GM21515 (cell line): ENCODE data around the gene PLA2G4B.

Experiments
- ATAC-seq: cut with Tn5 transposase; IDR thresholded peaks from one replicate; pipeline ENCODE4 v1.9.1; 2021; ENCODE audit not compliant: unreplicated experiment

PLA2G4B gene

DNA sequence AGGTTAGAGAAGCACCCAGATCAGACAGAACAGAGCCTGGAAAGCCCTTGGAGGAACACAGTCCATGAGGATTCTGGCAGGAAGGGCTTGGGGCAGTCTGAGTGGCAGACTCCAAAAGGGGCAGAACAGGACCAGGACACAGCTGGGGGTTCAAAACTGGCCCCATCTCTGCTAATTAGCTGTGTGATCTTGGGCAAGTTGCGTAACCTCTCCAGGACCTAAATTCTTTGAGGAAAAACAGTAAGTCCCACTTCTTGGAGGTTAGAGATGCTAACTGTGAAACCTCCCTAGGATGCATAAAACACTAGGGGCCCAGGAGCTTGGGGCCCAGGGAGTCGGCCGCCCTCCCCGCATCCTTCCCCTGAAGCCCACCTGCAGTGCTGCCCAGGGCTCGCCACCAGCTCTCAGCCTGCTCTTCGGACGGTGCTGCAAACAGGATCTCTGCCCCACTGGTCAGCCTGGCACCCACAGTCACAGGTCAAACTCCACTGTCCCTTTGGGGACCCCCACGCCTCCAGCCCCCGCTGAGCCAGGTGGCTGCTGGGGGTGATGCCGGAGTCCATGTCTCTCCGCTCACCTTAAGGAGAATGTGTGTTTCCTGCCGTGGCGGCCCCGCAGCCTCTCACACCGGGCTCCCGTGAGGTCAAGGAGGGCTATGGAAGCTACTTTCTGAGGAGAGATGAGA is 12.0 kb downstream of the PLA2G4B start:
- ATAC-seq = no peak

DNA sequence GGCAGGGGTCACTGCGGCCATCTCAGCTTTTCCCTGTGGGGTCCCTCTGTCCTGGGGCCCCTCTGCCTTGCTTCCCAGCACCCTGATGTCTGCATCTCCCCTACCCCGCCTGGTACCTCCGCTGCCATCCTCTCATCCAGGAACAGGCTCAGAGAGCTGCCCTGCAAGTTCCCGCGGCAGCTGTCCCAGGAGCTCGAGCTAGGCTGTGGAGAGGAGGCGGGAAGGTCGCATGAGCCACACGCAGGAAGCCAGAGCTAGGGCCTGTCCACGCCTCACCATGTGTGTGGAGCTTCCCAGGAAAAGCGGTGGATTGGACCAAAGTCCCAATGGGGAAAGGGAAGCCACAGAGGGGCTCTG is 12.5 kb downstream of the PLA2G4B start:
- no peak for ATAC-seq

DNA sequence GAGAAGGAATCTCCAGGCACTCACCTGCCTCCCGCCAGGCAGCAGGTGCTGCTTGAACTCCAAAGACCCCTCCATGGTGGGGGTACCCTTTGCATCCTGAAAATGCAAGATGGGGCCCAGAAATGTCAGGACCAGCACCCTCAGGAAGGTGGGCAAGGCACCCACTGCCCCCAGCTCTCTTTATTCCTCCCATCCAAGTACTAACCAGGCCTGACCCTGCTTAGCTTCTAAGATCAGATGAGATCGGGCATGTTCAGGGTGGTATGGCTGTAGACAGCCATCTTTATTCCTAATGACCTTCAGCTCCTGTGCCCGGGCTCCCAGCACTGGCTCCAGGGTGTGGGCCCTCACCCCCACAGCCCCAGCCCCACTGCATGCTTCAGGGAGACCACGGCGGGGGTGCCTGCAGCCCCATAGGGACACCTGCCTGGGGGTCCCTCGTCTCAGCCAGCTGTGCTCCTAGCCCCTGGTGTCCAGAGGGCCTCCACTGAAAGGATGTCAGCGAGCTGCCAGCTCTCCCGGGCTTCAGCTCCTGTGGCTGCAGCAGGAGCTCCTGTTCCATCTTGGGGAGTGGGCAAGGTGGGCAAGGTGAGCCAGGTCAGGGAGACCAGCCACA is 13.2 kb downstream of the PLA2G4B start:
- no peak for ATAC-seq

DNA sequence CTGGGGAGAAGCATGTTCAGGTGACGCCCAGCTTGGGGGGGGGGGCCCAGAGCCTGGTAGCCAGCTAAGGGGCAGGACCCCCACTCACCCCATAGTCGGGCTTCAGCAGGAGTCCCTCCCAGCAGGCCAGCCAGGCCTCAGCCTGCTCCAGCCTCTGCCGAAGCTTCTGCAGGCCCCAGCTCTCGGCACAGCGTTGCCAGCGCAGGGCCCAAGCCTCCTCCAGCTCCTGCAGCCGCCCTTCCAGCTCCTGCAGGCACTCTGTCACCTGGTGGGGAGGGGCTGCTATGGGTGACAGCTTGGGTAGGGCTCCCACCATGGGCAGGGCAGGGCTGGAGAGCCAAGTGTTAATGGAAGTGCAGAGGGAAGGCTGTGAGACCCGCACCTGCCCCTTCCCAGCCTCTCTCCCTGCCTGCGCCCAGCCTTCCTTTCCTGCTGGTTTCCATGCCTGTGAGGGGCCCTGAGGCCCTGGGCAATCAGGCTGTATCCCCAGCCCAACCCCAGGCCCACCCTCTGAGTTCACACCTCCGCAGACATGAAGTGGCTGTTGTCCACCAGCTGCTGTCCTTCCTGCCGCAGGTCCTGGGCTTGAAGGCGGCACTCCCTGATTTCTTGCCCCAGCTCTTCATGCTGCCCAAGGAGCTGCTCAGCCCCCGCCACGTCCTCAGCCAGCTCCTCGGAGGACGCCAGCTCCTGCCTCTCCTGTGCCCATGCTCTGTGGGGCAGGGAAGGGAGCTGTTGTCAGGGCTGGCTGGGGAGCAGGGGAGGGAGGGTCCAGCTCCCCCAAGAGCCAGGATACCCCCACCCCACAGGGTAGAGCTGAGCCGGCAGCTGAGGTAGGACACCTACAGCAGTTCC is 14.3 kb downstream of the PLA2G4B start:
- ATAC-seq = no peak

DNA sequence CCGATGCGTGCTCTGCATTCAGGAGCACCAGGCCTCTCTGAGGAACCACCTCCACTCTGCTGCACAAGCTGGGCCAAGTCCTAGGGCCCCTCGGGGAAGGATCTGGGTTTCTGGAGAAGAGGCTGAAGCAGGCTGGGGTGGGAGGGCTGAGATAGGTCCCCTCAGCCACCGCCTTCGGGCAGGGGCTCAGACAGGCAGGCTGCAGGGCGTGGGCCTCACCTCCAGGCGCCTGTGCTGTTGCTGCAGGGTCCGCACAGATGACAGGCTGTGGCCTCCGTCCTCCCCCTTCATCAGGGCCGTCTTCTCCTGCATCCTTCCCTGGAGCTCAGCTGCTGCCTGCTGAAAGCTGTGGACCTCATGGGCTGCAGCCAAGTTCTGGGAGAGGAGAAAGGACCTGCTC is 15.2 kb downstream of the PLA2G4B start:
- ATAC-seq = no peak

DNA sequence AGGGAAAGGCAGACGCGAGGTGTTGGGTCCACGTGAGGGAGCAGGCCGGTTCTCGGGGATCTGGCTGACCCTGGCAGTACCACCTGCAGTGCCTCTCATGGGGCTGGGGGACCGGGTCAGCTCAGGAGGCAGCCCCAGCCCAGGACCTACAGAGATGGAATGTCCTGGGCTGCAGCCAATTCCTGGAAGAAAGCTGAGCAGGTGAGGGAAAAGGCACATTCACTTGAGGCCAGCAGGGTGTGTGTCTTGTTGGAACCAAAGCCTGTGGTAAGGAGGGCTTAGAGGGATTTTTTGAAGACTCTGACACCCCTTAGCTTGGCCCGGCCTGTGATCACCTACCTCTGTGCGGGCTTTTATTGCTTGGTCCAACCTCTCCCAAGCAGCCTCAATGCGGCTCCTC is 15.8 kb downstream of the PLA2G4B start:
- no peak for ATAC-seq

DNA sequence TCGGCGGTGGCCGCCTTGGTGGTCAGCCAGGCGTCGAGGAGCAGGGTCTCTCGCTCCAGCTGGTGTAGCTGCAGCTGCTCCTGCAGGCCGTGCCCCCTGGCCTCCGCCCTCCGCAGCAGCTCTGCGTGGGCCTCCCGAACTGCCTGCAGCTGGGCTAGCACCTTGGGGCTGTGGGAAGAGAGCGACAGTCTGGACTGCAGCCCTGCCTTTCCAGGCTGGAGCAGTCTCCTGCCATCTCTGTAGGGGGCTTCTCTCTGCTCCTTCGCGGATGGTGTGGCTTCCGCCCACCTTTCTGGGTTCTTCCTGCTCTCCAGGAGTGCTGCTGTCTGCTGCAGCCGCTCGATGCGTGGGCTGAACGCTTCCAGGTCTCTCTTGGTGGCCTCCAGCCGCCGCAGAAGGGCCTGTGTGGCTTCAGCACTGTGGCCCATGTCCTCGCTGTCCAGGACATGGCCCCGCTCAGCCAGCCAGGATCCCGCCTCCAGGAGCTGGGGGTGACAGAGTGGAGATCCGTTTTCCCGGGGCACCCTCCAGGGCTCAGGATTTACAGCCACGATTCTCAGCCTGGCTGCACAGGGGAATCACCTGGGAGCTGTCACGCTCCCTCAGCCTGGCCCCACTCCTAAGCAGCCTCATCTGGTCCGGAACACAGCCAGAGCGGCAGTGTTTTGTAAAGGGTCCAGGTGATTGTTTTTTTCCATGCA is 16.8 kb downstream of the PLA2G4B start:
- no peak for ATAC-seq

DNA sequence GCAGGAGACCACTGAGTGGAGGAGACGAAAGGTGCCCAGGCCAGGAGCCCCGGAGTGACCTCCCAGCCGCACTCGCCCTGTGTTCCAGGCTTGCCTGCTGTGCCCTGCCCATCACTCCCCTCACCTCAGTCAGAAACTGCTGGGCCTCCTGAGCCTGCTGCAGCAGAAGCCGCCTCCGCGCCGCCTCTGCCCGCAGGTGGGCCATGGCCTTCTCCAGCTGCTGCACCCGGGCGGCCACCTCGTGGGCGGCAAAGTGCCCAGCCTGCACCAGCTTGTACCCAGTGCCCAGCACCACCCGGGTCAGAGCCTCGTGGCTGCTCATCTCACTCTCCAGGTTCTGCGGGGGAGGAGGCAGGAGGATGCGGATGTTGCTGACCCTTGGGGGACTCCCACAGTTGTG is 17.6 kb downstream of the PLA2G4B start:
- no peak for ATAC-seq

DNA sequence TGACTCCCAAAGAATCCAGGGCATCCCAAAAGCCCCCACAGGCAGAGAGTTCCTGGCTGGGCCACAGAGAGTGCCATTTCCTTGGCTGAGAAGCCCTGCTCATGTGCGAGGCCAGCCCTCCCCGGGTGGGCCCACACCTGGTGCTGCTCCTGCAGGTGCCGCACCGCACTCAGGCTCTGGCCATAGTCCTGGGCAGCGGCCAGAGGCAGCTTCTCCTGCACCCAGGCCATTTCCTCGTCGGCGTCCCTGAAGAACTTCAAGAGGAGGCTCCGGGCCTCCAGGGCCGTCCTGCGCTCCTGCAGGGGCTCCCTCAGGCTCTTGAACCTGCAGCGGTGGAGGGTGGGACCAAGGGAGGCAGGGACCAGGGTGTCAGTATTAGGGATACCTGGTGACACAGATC is 18.1 kb downstream of the PLA2G4B start:
- ATAC-seq = no peak

DNA sequence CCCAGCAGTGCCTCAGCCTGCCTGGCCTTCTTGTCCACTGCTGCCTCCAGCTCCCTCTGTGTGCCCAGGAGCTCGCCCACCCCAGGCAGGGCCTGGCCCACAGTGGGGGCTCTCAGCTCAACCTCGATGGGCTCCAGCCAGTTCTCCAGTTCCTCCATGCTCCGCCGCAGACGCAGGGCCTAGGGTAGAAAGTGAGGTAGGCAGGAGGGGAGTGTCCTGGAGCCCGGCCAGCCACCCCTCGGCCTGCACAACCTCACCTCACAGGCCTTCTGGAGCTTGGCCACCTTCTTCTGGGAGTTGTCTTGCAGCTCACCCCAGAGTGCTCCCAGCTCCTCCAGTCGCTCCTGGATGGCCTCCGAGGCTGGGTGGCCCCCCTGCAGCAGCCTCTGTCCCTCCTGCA is 18.7 kb downstream of the PLA2G4B start:
- ATAC-seq = no peak

DNA sequence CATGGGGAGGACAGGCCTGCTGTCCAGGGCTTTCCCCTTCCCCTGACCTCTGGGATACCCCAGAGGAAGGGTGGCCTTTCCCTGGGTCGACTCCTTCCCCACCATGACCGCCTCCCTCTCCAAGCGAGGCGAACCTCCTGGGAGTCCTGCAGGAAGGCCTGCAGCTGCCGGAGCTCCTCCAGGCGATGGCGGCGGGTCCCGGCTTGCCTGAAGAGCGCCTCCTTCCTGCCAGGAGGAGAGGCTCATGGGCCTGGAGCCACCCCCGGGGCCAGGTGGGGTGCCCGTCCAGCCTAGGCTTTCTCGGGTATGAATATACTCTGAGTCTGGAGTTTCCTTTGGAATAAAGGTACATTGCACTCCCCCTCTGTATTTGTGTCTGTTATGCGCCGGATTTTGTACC is 20.1 kb downstream of the PLA2G4B start:
- ATAC-seq = no peak

DNA sequence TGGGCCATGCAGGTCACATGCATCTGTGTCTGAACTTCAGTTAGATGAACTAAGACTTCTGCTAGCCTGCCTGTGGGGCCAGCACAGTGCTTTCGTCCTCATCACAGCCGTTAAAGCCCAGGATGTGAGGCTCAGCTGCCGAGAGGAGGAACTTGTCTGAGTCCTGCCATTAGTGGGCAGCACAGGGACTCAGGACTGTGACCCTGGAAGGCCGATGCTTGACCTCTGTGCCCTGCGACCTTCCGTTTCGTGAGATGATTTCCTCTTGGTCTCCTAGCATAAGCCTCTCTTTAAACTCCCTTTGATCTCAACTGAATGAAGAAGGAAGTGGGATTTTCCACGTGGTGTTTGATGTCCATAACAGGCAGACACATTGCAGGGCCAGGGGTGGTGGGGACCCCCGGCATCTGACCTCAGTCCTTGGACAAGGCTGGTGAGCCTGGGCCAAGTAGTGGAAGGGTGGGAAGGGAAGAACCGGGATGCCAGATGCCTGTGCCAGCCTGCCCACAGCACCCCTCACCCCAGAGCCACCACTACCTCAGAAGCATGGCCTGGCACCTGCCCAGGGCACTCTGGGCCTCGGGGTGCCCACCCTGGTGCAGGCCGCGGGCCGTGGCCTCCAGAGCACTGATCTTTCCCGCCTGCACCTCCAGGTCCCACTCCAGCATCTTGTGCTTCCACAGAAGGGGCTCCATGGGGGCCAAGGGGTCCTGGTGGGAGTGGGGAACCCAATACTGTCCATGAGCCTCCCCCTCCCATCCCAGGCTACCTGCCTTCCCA is 21.6 kb downstream of the PLA2G4B start:
- no peak for ATAC-seq

DNA sequence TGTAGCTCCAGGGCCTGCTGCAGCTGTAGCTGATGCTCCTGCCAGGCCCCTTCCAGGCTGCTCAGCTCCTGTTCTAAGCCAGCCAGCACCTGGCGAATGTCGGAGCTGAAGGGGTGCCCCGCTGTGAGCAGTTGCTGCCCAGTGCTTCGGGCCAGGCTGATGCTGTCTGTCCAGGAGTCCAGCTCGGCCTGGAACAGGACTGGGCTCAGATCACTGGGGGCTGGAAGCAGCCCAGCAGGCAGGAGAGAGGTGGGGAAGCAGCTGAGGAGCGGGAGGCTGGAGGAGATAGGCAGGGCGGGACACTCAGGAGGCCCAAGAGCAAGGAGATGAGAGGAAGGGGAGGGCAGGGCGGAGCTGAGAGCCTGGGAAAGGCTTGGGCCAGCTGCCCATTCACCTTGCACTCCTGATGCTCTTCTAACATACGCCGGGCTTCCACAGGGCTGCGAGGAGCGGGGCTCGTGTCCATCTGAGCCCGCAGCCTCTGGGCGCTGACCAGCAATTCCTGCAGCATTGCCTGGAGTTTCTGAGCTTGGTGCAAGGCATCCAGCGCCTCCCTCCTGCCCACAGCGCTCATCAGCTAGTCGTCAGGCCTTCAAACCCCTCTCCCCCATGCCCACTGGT is 23.2 kb downstream of the PLA2G4B start:
- no peak for ATAC-seq

DNA sequence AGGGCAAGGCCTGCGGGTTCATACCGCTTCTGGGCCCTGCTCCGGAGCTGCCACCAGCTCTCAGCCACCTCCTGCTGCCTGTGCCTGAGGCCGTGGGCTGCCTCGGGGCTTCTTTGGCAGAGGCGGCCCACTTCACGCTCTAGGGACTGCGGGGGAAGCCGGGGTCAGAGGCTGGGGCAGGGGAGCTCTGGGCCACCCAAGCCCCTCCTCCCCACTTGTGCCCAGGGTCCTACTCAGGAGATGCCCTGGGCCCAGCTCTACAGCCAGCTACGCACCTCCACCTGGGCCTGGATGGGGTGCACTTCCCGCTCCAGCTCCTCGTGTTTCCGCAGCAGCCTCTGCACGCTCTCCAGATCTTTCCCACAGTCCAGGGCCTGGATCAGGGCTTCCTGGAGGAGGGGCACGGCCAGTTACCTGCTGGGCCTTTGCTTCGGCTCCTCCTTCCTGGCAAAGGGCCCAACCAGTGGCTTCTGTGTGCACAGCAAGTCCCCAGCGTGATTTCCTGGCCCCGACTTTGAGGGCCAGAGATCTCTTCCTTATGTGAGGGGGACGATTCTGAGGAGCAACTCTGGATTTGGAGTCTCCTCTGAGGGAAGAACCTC is 24.0 kb downstream of the PLA2G4B start:
- ATAC-seq = no peak

DNA sequence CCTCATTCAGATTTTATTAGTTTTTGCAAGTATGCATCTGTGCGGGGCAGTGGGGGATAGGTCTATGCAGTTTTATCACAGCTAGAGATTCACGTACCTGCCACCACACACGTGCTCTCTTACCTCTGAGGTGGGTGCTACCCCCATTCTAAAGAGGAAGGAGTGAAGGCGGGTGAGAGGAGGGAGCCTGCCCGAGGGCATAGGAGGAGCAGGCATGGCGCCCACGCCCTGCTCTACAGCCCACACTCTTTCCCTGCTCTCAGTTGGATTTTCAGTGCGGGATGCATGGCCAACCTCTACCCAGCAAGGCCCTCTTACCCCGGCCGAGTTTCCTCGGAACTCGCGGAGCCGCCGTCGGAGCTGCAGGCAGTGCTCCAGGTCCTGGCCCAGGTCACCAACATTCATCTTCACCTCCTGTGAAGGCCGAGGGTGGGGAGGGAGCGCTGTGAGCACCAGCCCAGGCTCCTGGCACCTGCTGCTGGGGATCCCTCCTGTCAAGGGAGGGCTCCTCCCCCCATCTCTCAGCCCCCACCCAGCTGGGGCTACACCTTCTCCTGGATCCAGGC is 26.9 kb downstream of the PLA2G4B start:
- ATAC-seq = no peak

DNA sequence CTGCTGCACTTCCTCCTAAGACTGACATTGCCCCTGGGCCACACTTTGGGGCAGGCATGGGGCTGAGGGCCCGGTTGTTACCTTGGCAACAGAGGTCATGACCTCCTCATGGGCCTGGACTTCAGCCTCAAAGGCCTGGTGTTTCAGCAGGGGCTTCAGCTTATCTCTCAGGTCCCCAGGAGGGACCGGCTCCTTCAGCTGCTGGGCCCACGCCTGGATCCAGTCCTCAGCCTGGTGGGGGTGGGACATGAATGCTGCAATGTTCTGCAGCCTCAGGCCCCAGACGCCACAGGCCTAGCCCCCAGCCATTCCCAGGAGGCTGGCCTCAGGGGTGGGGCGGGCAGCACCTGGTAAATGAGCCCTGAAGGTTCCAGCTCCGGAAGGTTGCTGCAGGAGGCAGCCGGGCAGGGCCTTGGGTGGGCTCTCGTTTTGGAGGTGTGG is 27.6 kb downstream of the PLA2G4B start:
- no peak for ATAC-seq

DNA sequence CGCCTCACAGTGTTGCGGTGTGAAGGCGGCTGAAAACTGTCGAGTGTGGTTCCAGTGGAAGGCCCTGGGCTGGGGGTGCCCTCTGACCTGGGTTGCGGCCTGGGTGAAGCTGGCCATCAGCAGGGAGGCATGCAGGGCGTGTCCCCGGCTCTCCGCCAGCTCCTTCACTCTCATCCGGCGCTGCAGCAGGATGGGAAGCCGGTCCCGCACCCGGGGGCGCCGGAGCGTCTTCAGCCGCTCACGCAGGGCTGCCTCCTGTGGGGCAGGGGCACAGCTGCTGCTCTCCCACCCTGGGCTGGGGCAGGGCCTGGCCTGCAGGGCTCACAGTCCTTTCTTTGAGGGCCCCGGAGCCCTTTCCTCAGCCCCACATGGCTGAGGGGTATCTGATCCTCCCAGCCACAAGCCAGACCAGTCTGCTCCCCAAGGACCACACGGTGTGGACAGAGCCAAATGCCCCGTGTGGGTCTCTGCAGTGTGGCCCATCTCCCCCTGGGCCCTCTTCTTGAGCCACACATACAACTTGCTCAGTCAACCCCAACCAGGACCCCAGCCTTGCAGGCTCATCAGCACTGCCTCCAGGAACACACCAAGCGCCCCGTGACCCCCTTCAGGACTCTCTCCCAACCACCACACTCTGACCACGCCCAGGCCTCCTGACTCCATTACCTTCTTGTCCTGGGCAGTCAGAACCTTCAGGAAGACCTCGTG is 28.4 kb downstream of the PLA2G4B start:
- no peak for ATAC-seq

DNA sequence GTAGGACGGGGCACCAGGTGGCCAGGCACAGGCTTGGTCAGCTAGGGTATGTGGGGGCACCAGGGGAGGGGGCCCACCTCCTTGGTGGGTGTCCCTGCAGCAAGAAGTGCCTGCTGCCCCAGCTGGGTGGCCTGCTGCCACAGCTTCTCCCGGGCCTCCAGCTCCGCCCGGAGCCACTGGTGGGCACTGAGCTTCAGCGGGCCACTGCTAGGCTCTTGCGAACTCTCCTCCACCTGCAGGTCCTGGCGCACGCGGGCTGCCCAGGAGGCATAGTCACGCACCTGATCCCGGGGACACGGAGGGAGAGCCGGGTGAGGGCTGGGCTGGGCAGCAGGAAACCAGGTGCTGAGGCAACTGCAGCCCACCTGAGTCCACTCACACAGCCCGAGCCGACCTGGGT is 29.7 kb downstream of the PLA2G4B start:
- no peak for ATAC-seq
